SK-N-MC (cell line): ENCODE results near the gene SLC6A11.

ENCODE experiments used
- EZH2 ChIP-seq: fragments of 200-600 bp; sonication (generic); IDR thresholded peaks from one replicate; pipeline ENCODE4 v1.6.1; 2017; ENCODE audit warnings: antibody characterized with exemption
- FOXP2 ChIP-seq: optimal IDR thresholded peaks from 2 replicates; pipeline ENCODE3; 2011; ENCODE audit warnings: mild to moderate bottlenecking, moderate library complexity; ENCODE audit not compliant: insufficient read depth; ENCODE audit errors: extremely low read length, control extremely low read depth
- POLR2AphosphoS5 ChIP-seq: IDR thresholded peaks from 2 replicates; pipeline ENCODE4 v1.6.1; 2012; ENCODE audit warnings: mild to moderate bottlenecking, low read depth, low read length, borderline replicate concordance

DNA sequence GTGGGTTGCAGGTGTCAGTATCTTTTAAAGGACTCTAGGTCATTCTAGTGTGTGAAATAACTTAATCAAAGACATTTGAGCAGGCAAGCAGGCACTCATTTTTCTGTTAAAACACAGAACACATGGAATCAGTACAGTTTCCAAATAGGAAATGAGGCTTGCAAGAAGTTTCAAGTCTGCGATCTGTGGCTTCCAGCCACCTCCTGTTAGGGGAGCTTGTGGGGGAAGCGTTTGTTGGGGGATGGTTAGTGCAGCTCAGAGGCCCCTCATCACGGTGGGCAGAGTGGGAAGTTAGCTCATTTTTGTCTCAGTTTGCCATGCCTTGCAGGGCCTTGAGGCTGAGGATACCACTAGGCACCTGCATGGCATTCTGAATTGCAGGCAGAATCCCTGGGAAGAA lies 59.9 kb downstream of the SLC6A11 start:
- TF ChIP-seq POLR2AphosphoS5 (no peak), EZH2 (no peak), FOXP2 (no peak)
